AG04450 (cell line): ENCODE data around the gene ARHGAP24. TPM values are rescaled to one million over a fixed set of nuclear protein-coding genes. Genes with fewer than 3 reads are reported as not detected.

Experiments
- CTCF ChIA-PET: fragments of 300-600, 350-600 bp; formaldehyde crosslinking; extraction: SDS; loops from one replicate; lab custom pipeline; 2022; ENCODE audit warnings: antibody characterized with exemption, inconsistent platforms; lab: Charles Lee
- POLR2A ChIA-PET: fragments of 350-600 bp; formaldehyde crosslinking; extraction: SDS; loops from one replicate; lab custom pipeline; 2021; ENCODE audit warnings: antibody characterized with exemption, inconsistent platforms; lab: Yijun Ruan, JAX
- DNase-seq: peaks from one replicate; pipeline ENCODE4 v3.0.0-alpha.2; 2011; ENCODE audit warnings: low read depth, low spot score
- H3K27ac ChIP-seq: one replicate; pipeline ENCODE4 v1.5.1; 2012; ENCODE audit warnings: low read depth, low read length, control low read depth
- H3K27me3 ChIP-seq: one replicate; pipeline ENCODE4 v1.6.0; 2012; ENCODE audit warnings: low read length; ENCODE audit not compliant: control insufficient read depth, insufficient read depth
- H3K4me3 ChIP-seq: 2 replicates; pipeline ENCODE4 v1.5.1; 2011; ENCODE audit warnings: mild to moderate bottlenecking, low read depth, low read length, control low read depth
- H3K9me3 ChIP-seq: 2 replicates; pipeline ENCODE4 v1.5.1; 2012; ENCODE audit warnings: low read length; ENCODE audit not compliant: control insufficient read depth, insufficient read depth
- CTCF ChIP-seq: IDR thresholded peaks from 2 replicates; pipeline ENCODE4 v1.5.1; 2011; ENCODE audit warnings: low read depth, low read length, control low read depth, inconsistent platforms
- polyA minus RNA-seq: library from RNA; depleted of rRNA, polyadenylated mRNA; stranded (reverse); fragments of >200 nt; gene quantifications from 2 replicates; pipeline ENCODE4 v1.2.3, GENCODE V29; 2011; rRNA and poly(A)+ RNA removed
- polyA plus RNA-seq: library from polyadenylated mRNA; depleted of rRNA; stranded (reverse); fragments of >200 nt; gene quantifications from 2 replicates; pipeline ENCODE4 v1.2.3, GENCODE V29; 2011; rRNA removed

Gene ARHGAP24
- polyA plus RNA-seq (14.1 and 16.8 TPM in 2 replicates), polyA minus RNA-seq (21.2 and 21.4 TPM in 2 replicates)

GRCh38 chr4:85474818-85475630 lies at the start of gene ARHGAP24:
ARHGAP24 (plus strand) TSS chr4:85475150.
- H3K27ac ChIP-seq = peak within 1 kb of the TSS; percentile 31
- TF ChIP-seq CTCF = no peak
- ChIA-PET POLR2A (interaction anchor here (1.3 kb wide), 1 partner anchor 287 kb away, joined by 3 read pairs; no protein-coding TSS in a partner anchor), CTCF (interaction anchor here (0.6 to 1.5 kb wide), 3 partner anchors 11 to 495 kb away, joined by 3 to 5 read pairs (median 4); no protein-coding TSS in a partner anchor)
- H3K9me3 ChIP-seq = no peaks in the 10 kb centered on the region
- peaks cover 2% of the 10 kb centered on the region for H3K27me3 ChIP-seq
- peak within 1 kb of the TSS; percentile 57 for H3K4me3 ChIP-seq
- DNase-seq = peak; percentile 53

- Histone ChIP-seq H3K4me3 (no peak overlapping the region), H3K9me3 (no peaks in the 10 kb centered on the region), H3K27ac (no peak overlapping the region), H3K27me3 (no peaks in the 10 kb centered on the region)
- CTCF ChIA-PET = interaction anchor here (0.6 kb wide), 1 partner anchor 57 kb away, joined by 3 read pairs; no protein-coding TSS in a partner anchor
- no peak for TF ChIP-seq CTCF
- POLR2A ChIA-PET = no interaction called here
- DNase-seq = no peak
These were observed 48.6 kb upstream of the ARHGAP24 start for GRCh38 chr4:85426366-85426765.

GRCh38 chr4:85427123-85427522 lies 47.8 kb upstream of the ARHGAP24 start:
- DNase-seq = no peak
- no peaks in the 10 kb centered on the region for H3K9me3 ChIP-seq
- ChIA-PET CTCF (no interaction called here), POLR2A (no interaction called here)
- H3K4me3 ChIP-seq = no peak overlapping the region
- no peak for TF ChIP-seq CTCF
- no peaks in the 10 kb centered on the region for H3K27me3 ChIP-seq
- no peak overlapping the region for H3K27ac ChIP-seq

GRCh38 chr4:85430226-85430625 lies 44.7 kb upstream of the ARHGAP24 start:
- H3K9me3 ChIP-seq = no peaks in the 10 kb centered on the region
- no peak for TF ChIP-seq CTCF
- POLR2A ChIA-PET = no interaction called here
- H3K27ac ChIP-seq = no peak overlapping the region
- no peak overlapping the region for H3K4me3 ChIP-seq
- no peaks in the 10 kb centered on the region for H3K27me3 ChIP-seq
- DNase-seq = no peak
- CTCF ChIA-PET = no interaction called here

- ChIA-PET CTCF (no interaction called here), POLR2A (no interaction called here)
- TF ChIP-seq CTCF = no peak
- Histone ChIP-seq H3K4me3 (no peak overlapping the region), H3K27ac (no peak overlapping the region), H3K9me3 (no peaks in the 10 kb centered on the region), H3K27me3 (no peaks in the 10 kb centered on the region)
- no peak for DNase-seq
These were observed 44.3 kb upstream of the ARHGAP24 start for GRCh38 chr4:85430697-85431096.
